Astrocyte (in vitro differentiated cells and primary cell): ENCODE measurements around the gene SPRR4. TPM values are rescaled to one million over a fixed set of nuclear protein-coding genes. Genes with fewer than 3 reads are reported as not detected.

Experiments used
- DNase-seq: peaks from one replicate; pipeline ENCODE4 v3.0.0-alpha.2; 2010; ENCODE audit warnings: low read depth
- FAIRE-seq: peaks from 2 replicates; lab custom pipeline; 2011; peaks lifted over from hg19 to GRCh38; lab: Jason Lieb, UNC
- H2AFZ ChIP-seq: 2 replicates; pipeline ENCODE4 v1.6.0; 2012; ENCODE audit warnings: low read depth, low read length, inconsistent platforms
- H3K27ac ChIP-seq: 2 replicates; pipeline ENCODE4 v1.5.1; 2011; ENCODE audit warnings: low read depth, low read length, inconsistent platforms
- H3K27me3 ChIP-seq: 2 replicates; pipeline ENCODE4 v1.6.0; 2011; ENCODE audit warnings: low read length, inconsistent platforms; ENCODE audit not compliant: insufficient read depth
- H3K36me3 ChIP-seq: 2 replicates; pipeline ENCODE4 v1.5.1; 2011; ENCODE audit warnings: low read length, inconsistent platforms; ENCODE audit not compliant: insufficient read depth
- H3K4me1 ChIP-seq: 2 replicates; pipeline ENCODE4 v1.5.1; 2011; ENCODE audit warnings: low read length, inconsistent platforms; ENCODE audit not compliant: insufficient read depth
- H3K4me2 ChIP-seq: 2 replicates; pipeline ENCODE4 v1.6.0; 2012; ENCODE audit warnings: low read length, inconsistent platforms
- H3K4me3 ChIP-seq: 2 replicates; pipeline ENCODE4 v1.5.1; 2011; ENCODE audit warnings: low read depth, mild to moderate bottlenecking, low read length, inconsistent platforms; ENCODE audit not compliant: insufficient read depth
- H3K79me2 ChIP-seq: 2 replicates; pipeline ENCODE4 v1.6.0; 2012; ENCODE audit warnings: mild to moderate bottlenecking, low read length, inconsistent platforms; ENCODE audit not compliant: insufficient read depth
- H3K9ac ChIP-seq: 2 replicates; pipeline ENCODE4 v1.6.0; 2012; ENCODE audit warnings: mild to moderate bottlenecking, low read length, inconsistent platforms
- H3K9me3 ChIP-seq: 2 replicates; pipeline ENCODE4 v1.5.1; 2012; ENCODE audit warnings: low read depth, mild to moderate bottlenecking, low read length, inconsistent platforms; ENCODE audit not compliant: insufficient read depth
- H4K20me1 ChIP-seq: 2 replicates; pipeline ENCODE4 v1.6.0; 2012; ENCODE audit warnings: low read length, inconsistent platforms; ENCODE audit not compliant: insufficient read depth
- H3K27ac Mint-ChIP-seq: one replicate; pipeline ENCODE4 v1.8.0; 2021; ENCODE audit warnings: mild to moderate bottlenecking, mixed read lengths; ENCODE audit not compliant: unreplicated experiment
- H3K27me3 Mint-ChIP-seq: one replicate; pipeline ENCODE4 v1.8.0; 2021; ENCODE audit warnings: low read depth, mixed read lengths; ENCODE audit not compliant: unreplicated experiment
- H3K36me3 Mint-ChIP-seq: one replicate; pipeline ENCODE4 v1.8.0; 2021; ENCODE audit warnings: low read depth, mixed read lengths; ENCODE audit not compliant: unreplicated experiment
- H3K4me1 Mint-ChIP-seq: one replicate; pipeline ENCODE4 v1.8.0; 2021; ENCODE audit warnings: low read depth, mixed read lengths; ENCODE audit not compliant: unreplicated experiment
- H3K4me3 Mint-ChIP-seq: one replicate; pipeline ENCODE4 v1.8.0; 2021; ENCODE audit warnings: mild to moderate bottlenecking, moderate library complexity, mixed read lengths; ENCODE audit not compliant: unreplicated experiment
- H3K9me3 Mint-ChIP-seq: one replicate; pipeline ENCODE4 v1.8.0; 2021; ENCODE audit warnings: mild to moderate bottlenecking, mixed read lengths; ENCODE audit not compliant: unreplicated experiment
- CTCF ChIP-seq: IDR thresholded peaks from 2 replicates; pipeline ENCODE4 v1.5.1; 2011; ENCODE audit warnings: low read depth, mild to moderate bottlenecking, inconsistent platforms, low read length, moderate library complexity; ENCODE audit not compliant: insufficient read depth
- EZH2 ChIP-seq: IDR thresholded peaks from 2 replicates; pipeline ENCODE4 v1.6.1; 2012; ENCODE audit warnings: mild to moderate bottlenecking, low read length, inconsistent platforms; ENCODE audit not compliant: insufficient read depth
- total RNA-seq: library from RNA; stranded (reverse); gene quantifications from 2 replicates; pipeline ENCODE4 v1.2.1, GENCODE V29; 2021

SPRR4 gene
- total RNA-seq, 1 donor from 2014 or later = not detected

- Histone ChIP-seq H3K9ac (no peak overlapping the region), H3K4me3 (no peak overlapping the region), H3K27ac (no peak overlapping the region), H3K36me3 (no peaks in the 10 kb centered on the region), H3K9me3 (no peaks in the 10 kb centered on the region), H3K27me3 (no peaks in the 10 kb centered on the region), H2AFZ (no peak overlapping the region), H3K4me1 (no peaks in the 10 kb centered on the region), H3K4me2 (no peak overlapping the region), H3K79me2 (no peaks in the 10 kb centered on the region), H4K20me1 (no peaks in the 10 kb centered on the region)
- no peak overlapping the region for H3K27ac Mint-ChIP-seq
- DNase-seq (no peak), FAIRE-seq (no peak)
- H3K4me1 Mint-ChIP-seq = peaks cover 7% of the 10 kb centered on the region
- H3K27me3 Mint-ChIP-seq = peaks cover 15% of the 10 kb centered on the region
- no peaks in the 10 kb centered on the region for H3K9me3 Mint-ChIP-seq
- TF ChIP-seq EZH2 = no peak
- TF ChIP-seq CTCF = no peak
- no peaks in the 10 kb centered on the region for H3K36me3 Mint-ChIP-seq
- H3K4me3 Mint-ChIP-seq = no peak overlapping the region
These were observed 11.2 kb upstream of the SPRR4 start for GRCh38 chr1:152959273-152959672.

- TF ChIP-seq EZH2 = no peak
- no peak for TF ChIP-seq CTCF
- Histone ChIP-seq H4K20me1 (no peaks in the 10 kb centered on the region), H3K4me1 (no peaks in the 10 kb centered on the region), H3K4me2 (no peak overlapping the region), H3K9me3 (no peaks in the 10 kb centered on the region), H2AFZ (no peak overlapping the region), H3K36me3 (no peaks in the 10 kb centered on the region), H3K79me2 (no peaks in the 10 kb centered on the region), H3K27me3 (no peaks in the 10 kb centered on the region), H3K9ac (no peak overlapping the region), H3K4me3 (no peak overlapping the region), H3K27ac (no peak overlapping the region)
- Mint-ChIP-seq H3K36me3 (no peaks in the 10 kb centered on the region), H3K27me3 (peaks cover 18% of the 10 kb centered on the region), H3K9me3 (no peaks in the 10 kb centered on the region), H3K4me3 (no peak overlapping the region), H3K4me1 (peaks cover 2% of the 10 kb centered on the region), H3K27ac (no peak overlapping the region)
- FAIRE-seq (no peak), DNase-seq (no peak)
These were observed 10.5 kb upstream of the SPRR4 start for GRCh38 chr1:152959801-152960451.

- H3K27me3 ChIP-seq = no peaks in the 10 kb centered on the region
- no peak overlapping the region for H3K9ac ChIP-seq
- Mint-ChIP-seq H3K9me3 (no peaks in the 10 kb centered on the region), H3K4me3 (no peak overlapping the region), H3K4me1 (peaks cover 2% of the 10 kb centered on the region), H3K27me3 (peaks cover 23% of the 10 kb centered on the region), H3K27ac (no peak overlapping the region), H3K36me3 (no peaks in the 10 kb centered on the region)
- TF ChIP-seq EZH2 (no peak), CTCF (no peak)
- no peak for FAIRE-seq
- no peak for DNase-seq
- no peaks in the 10 kb centered on the region for H3K79me2 ChIP-seq
- no peak overlapping the region for H3K4me2 ChIP-seq
- no peaks in the 10 kb centered on the region for H3K36me3 ChIP-seq
- H3K4me3 ChIP-seq = no peak overlapping the region
- no peaks in the 10 kb centered on the region for H3K4me1 ChIP-seq
- no peak overlapping the region for H2AFZ ChIP-seq
- no peak overlapping the region for H3K27ac ChIP-seq
- no peaks in the 10 kb centered on the region for H3K9me3 ChIP-seq
- no peaks in the 10 kb centered on the region for H4K20me1 ChIP-seq
These were observed 9.9 kb upstream of the SPRR4 start for GRCh38 chr1:152960452-152961044.
